Measurements from ENCODE around the gene KRT84.

GRCh38 chr12:52335598-52336262 lies 49.7 kb downstream of the KRT84 start:
- TF ChIP-seq CTCF (IDR thresholded peaks at IDR 0.05 in 4 of 5, conservative IDR thresholded peaks at IDR 0.05 in 1 of 5) = no peak
- no peak for TF ChIP-seq POLR2A (IDR thresholded peaks at IDR 0.05)

All from gastrocnemius medialis (tissue), 4 donors.